Right atrium auricular region (tissue), 2 donors: Measurements from ENCODE around the gene SCT. TPM values are rescaled to one million over a fixed set of nuclear protein-coding genes. Genes with fewer than 3 reads are reported as not detected.

Experiments
- DNase-seq: peaks from one replicate; pipeline ENCODE4 v3.0.0-alpha.2; 2019; ENCODE audit warnings: low spot score
- H3K27ac ChIP-seq, 2 donors: fragments of 200-600 bp; sonication (generic); 1 replicate in 1 of 2; 2 replicates in 1 of 2; pipeline ENCODE4 v1.5.1; 2016 to 2019
- H3K27me3 ChIP-seq, 2 donors: fragments of 200-600 bp; sonication (generic); one replicate each; pipeline versions ENCODE4 v1.5.1 to v1.6.0; 2017 to 2019
- H3K36me3 ChIP-seq: fragments of 200-600 bp; sonication (generic); one replicate; pipeline ENCODE4 v1.5.1; 2016
- H3K4me1 ChIP-seq, 2 donors: fragments of 200-600 bp; sonication (generic); one replicate each; pipeline versions ENCODE4 v1.5.1 to v1.6.0; 2017 to 2019
- H3K4me3 ChIP-seq, 2 donors: fragments of 200-600 bp; sonication (generic); 1 replicate in 1 of 2; 2 replicates in 1 of 2; pipeline ENCODE4 v1.5.1; 2017 to 2019; ENCODE audit warnings: mild to moderate bottlenecking in 1 of 2, moderate library complexity in 1 of 2
- H3K9me3 ChIP-seq, 2 donors: fragments of 200-600 bp; sonication (generic); one replicate each; pipeline ENCODE4 v1.5.1; 2019
- total RNA-seq, 2 donors: library from RNA; depleted of rRNA; stranded (reverse); fragments of >200 nt; gene quantifications; one replicate each; pipeline ENCODE4 v1.1.0, GENCODE V29; 2016
- TF ChIP-seq, protein P1 (sequence below), 2 donors: fragments of 200-600 bp; sonication (generic); IDR thresholded peaks; one replicate each; pipeline ENCODE4 v1.5.1; 2019; ENCODE audit warnings: antibody characterized with exemption in 2 of 2

SCT gene
- total RNA-seq, 2 donors from 2014 or later, result not detected

DNA sequence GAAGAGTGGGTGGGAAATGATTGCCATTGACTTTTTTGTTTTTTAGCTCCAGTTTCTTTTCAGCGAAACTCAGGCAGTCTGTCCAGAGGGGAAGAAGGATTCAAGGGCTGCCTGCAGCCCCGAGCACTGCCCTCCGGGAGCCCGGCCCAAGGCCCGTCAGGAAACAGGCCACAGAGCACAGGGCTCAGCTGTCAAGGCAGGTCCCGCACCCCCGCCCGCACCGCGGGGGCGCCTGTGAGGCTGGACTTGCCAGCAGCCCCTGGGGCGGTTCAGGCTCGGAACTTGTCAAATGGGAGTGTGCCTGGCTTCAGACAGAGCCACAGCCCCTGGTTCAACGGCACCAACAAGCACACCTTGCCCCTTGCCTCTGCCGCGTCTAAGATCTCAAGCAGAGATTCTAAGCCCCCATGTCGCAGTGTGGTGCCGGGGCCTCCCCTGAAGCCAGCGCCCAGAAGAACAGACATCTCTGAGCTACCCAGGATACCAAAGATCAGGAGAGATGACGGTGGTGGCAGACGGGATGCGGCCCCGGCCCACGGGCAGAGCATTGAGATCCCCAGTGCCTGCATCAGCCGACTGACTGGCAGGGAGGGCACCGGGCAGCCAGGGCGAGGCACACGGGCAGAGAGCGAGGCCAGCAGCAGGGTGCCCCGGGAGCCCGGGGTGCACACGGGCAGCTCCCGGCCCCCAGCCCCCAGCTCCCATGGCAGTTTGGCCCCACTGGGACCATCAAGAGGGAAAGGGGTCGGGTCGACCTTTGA lies 19.8 kb downstream of the SCT start:
- Histone ChIP-seq H3K4me1 (peaks cover 0 to 6% of the 10 kb centered on the region in 2 donors), H3K27me3 (no peaks in the 10 kb centered on the region), H3K4me3 (no peak overlapping the region), H3K36me3 (peaks cover 100% of the 10 kb centered on the region), H3K27ac (peak overlapping the region in 1 of 2 donors; percentile 59), H3K9me3 (no peaks in the 10 kb centered on the region)
- DNase-seq, result no peak
- TF ChIP-seq, protein P1, sequence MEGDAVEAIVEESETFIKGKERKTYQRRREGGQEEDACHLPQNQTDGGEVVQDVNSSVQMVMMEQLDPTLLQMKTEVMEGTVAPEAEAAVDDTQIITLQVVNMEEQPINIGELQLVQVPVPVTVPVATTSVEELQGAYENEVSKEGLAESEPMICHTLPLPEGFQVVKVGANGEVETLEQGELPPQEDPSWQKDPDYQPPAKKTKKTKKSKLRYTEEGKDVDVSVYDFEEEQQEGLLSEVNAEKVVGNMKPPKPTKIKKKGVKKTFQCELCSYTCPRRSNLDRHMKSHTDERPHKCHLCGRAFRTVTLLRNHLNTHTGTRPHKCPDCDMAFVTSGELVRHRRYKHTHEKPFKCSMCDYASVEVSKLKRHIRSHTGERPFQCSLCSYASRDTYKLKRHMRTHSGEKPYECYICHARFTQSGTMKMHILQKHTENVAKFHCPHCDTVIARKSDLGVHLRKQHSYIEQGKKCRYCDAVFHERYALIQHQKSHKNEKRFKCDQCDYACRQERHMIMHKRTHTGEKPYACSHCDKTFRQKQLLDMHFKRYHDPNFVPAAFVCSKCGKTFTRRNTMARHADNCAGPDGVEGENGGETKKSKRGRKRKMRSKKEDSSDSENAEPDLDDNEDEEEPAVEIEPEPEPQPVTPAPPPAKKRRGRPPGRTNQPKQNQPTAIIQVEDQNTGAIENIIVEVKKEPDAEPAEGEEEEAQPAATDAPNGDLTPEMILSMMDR (IDR thresholded peaks at IDR 0.05), result no peak

DNA sequence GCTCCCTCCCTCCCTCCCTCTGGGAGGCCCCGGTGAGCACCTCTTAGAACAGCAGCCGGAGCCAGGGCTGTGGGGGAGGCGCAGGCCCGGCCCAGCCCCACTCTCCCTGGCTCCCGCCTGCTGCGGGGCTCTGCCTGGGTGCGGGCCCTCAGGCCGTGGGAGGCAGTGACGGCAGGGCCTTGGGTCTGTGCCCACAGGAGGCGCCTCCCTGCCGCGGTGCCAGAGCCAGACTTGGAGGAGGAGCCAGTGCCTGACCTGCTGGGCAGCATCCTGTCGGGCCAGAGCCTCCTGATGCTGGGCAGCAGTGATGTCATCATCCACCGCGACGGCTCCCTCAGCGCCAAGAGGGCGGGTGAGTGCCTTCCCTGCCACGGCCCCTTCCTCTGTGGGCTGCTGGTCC lies 20.7 kb downstream of the SCT start:
- H3K4me3 ChIP-seq, result no peak overlapping the region
- H3K4me1 ChIP-seq, result peaks cover 0 to 6% of the 10 kb centered on the region in 2 donors
- TF ChIP-seq, protein P1 (IDR thresholded peaks at IDR 0.05), result no peak
- peaks cover 100% of the 10 kb centered on the region for H3K36me3 ChIP-seq
- H3K27me3 ChIP-seq, result no peaks in the 10 kb centered on the region
- H3K9me3 ChIP-seq, result no peaks in the 10 kb centered on the region
- H3K27ac ChIP-seq, result peak overlapping the region; percentile 37 to 59
- DNase-seq, result no peak

DNA sequence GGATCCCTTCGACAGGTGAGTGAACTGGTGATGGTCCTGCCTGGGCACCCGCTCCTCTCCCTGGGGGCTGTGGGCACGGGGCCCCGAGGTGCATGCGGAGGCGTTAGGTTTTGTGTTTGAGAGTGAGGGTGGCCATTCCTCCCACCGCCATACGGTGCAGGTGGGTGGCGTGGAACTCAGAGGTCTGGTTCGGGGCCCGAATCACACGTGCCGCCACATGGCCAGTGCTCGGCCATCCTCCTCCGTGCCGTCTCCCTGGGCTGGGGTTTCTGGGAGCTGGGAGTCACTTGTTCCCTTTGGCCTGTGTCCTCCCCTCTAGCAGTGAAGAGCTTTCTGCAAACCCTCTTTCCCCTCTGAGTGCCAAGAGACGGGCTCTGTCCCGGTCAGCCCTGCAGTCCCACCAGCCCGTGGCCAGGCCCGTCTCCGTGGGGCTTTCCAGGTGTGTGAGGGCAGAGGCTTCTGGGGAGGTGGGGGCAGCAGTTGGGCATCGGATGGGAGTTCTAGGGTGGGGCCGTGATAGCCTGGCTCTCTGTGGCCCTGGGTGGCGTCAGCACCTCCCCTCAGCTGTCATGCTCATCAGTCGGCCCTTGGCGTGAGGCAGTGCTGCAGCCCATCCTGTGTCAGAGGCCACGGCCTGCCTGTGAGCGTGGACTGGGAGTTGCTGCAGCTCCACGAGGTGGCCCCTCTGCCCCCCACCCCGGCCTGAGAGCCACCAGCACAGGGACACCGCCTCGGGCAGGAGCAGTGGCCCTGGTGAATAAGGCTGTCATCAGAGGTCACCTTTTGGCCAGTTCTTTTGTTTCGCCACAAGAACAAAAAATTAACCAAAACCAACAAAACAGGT lies 21.5 kb downstream of the SCT start:
- Histone ChIP-seq H3K9me3 (no peaks in the 10 kb centered on the region), H3K4me1 (peaks cover 0 to 6% of the 10 kb centered on the region in 2 donors), H3K27ac (peak overlapping the region; percentile 37 to 59), H3K4me3 (no peak overlapping the region), H3K27me3 (no peaks in the 10 kb centered on the region), H3K36me3 (peaks cover 100% of the 10 kb centered on the region)
- DNase-seq, result no peak
- TF ChIP-seq, protein P1 (IDR thresholded peaks at IDR 0.05), result no peak

DNA sequence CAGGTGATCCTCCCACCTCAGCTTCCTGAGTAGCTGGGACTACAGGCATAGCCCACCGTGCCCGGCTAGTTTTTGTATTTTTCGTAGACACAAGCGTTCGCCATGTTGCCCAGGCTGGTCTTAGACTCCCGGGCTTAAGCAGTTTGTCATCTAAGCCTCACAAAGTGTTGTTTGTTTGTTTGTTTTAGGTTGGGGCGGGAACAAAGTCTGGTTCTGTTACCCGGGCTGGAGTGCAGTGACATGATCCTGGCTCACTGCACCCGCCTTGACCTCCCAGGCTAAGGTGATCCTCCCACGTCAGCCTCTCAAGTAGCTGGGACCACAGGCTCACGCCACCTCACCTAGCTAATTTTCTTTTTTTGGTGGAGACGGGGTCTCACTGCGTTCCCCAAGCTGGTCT lies 23.8 kb downstream of the SCT start:
- Histone ChIP-seq H3K9me3 (no peaks in the 10 kb centered on the region), H3K4me3 (no peak overlapping the region), H3K27ac (no peak overlapping the region), H3K36me3 (peaks cover 97% of the 10 kb centered on the region), H3K4me1 (peaks cover 0 to 6% of the 10 kb centered on the region in 2 donors), H3K27me3 (no peaks in the 10 kb centered on the region)
- no peak for DNase-seq
- TF ChIP-seq, protein P1 (IDR thresholded peaks at IDR 0.05), result no peak

DNA sequence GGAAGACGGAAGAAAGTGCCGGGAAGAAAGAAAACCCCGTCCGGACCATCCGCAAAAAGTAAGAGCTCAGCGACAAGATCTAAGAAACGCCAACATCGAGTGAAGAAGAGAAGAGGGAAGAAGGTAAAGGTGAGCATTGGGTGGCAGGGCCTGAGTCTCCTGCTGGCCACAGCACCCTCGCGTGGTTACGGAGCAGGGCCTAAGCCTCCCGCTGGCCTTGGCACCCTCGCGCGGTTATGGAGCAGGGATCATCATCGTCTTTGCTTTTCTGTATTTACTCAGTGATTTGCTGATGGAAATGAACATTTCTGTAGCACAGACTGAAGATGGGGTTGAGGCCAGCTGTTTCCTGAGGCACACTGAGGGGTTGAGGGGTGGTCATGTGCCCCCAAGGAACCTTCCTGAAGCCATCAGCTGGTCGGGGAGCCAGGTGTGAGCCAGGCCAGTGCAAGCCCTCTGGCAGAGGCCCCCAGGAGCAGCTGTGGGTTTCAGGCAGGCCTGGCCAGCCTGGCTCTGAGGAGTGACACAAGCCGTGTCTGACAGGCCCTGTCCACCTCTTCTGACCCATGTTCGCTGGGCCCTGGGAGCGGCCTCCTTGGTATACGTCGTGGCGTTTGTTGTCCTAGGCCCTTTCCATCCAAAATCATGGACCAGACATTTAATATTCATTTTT lies 25.3 kb downstream of the SCT start:
- Histone ChIP-seq H3K4me3 (no peak overlapping the region), H3K9me3 (no peaks in the 10 kb centered on the region), H3K36me3 (peaks cover 97% of the 10 kb centered on the region), H3K4me1 (peaks cover 0 to 6% of the 10 kb centered on the region in 2 donors), H3K27me3 (no peaks in the 10 kb centered on the region), H3K27ac (no peak overlapping the region)
- TF ChIP-seq, protein P1 (IDR thresholded peaks at IDR 0.05), result no peak
- no peak for DNase-seq
